ENCODE data around the gene NFYA.

NFYA gene

DNA sequence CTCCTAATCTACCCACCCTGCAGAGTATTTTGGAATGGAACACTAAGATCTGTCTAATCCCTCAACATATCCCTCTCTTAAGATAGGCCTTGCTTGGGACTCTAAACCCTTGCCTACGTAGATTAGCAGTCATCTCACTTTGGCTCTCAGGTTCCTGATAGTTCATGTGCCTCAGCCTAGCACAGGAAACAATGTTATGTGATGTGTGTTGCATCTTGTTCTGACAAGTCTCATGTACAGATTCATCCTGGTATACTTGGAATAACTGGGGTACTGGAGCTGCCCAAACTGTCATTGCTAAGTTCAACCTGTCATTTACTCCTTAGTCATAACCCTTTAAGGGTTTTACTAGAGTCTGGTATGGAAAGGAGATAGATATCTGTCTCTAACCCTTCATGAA lies 47.3 kb downstream of the NFYA start:
- no peak for DNase-seq (ENCODE audit: low spot score)

GRCh38 chr6:41122373-41122772 lies 49.6 kb downstream of the NFYA start:
- DNase-seq (ENCODE audit: low spot score), result no peak

- no peak for DNase-seq (ENCODE audit: low spot score)
These were observed 50.1 kb downstream of the NFYA start for GRCh38 chr6:41122918-41123317.

DNA sequence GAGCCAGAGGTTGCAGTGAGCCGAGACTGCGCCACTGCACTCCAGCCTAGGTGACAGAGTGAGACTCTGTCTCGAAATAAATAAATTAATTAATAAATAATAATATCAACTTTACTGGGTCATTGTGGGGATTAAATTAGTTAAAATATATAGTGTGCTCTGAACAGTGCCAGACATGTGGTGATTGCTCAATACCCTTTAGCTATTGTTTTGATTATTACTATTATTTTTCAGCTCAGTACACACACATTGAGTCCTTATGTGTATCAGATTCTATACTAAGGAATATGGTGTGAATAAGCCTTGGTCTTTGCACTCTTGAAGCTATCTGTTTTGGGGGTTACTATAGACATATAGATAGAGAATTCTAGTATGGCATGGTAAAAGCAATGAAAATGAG lies 52.5 kb downstream of the NFYA start:
- no peak for DNase-seq (ENCODE audit: low spot score)

GRCh38 chr6:41132254-41132653 lies 59.5 kb downstream of the NFYA start:
- no peak for DNase-seq (ENCODE audit: low spot score)

- no peak for DNase-seq (ENCODE audit: low spot score)
These were observed 62.5 kb downstream of the NFYA start for GRCh38 chr6:41135062-41135832.

DNA sequence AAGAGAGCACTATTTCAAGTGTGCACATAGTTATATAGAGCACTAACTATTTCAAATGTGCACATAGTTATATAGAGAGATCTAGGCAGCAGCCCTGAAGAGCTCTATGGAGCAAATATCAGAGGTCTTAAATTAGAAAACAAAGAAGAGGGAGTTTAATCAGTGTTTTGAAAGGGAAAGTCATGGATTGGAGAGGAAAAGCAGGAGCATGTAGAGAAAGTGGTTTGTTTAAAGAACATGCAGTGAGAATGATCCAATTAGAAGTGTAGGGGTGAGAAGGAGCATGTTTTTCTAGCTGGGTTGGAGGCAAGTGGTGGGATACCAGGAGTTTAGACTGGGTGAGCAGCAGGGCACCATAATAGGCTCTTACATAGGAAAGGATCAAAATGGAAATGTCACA lies 64.1 kb downstream of the NFYA start:
- no peak for DNase-seq (ENCODE audit: low spot score)

GRCh38 chr6:41147917-41148316 lies 75.1 kb downstream of the NFYA start:
- DNase-seq (ENCODE audit: low spot score), result no peak
